HG02852 (cell line): Measurements from ENCODE around the gene ZBTB18.

Experiments
- ATAC-seq: cut with Tn5 transposase; IDR thresholded peaks from one replicate; pipeline ENCODE4 v1.9.1; 2021; ENCODE audit warnings: mild to moderate bottlenecking, moderate library complexity; ENCODE audit not compliant: unreplicated experiment

Gene ZBTB18

DNA sequence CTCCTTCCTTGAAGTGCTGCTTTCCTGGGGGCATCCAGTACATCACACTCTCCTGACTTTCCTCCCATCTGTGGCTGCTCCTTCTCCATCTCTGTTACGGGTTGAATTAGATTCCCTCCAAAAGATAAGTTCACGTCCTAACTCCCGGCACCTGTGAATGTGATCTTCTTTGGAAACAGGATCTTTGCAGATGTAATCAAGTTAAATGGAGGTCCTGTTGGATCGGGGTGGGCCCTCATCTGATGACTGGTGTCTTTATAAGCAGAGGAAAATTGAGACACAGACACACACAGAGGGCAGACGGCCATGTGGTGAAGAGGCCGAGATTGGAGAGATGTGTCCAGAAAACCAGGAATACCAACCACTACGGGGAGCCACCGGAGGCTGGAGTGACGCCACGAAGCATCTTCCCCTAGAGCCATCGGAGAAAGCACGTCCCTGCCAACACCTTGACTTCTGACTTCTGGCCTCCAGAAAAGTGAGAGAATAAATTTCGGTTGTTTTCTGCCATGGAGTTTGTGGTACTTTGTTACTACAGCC, 36.0 kb downstream of the ZBTB18 start:
- no peak for ATAC-seq

DNA sequence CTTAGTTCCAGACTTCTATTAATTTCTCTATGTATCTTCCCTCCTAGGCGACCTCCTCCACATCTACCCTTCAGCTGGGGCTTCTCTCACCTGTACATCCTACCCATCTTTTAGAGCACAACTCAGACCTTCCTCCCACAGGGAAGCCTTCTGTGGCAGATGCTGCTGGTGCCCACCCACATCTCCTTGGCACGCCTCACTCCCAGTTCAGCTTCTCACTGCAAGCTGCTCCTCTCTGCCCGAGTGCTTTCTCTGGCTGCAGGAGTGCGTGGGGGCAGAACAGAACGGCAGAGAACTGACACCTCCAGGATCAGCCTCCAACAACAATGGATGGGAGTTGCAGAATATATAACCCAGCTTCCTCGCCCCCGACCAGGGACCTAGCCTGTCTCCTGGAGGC, 36.5 kb downstream of the ZBTB18 start:
- ATAC-seq = no peak

DNA sequence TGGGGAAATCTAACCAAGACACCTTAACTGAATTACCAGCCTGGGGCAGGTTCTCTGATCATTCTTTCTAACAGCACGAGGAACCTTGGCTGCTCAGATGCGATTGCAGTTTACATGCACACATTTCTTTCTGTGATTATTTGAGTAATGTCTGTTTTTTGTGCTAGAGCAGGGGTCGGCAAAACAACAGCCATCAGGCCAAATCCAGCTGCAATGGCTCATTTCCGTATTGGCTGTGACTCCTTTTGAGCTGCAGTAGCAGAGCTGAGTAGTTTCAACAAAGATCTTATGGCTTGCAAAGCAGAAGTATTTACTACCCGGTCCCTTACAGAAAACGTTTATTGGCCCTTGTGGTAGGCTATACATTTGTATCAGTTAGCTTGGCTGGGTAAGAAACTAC, 37.1 kb downstream of the ZBTB18 start:
- ATAC-seq = no peak

DNA sequence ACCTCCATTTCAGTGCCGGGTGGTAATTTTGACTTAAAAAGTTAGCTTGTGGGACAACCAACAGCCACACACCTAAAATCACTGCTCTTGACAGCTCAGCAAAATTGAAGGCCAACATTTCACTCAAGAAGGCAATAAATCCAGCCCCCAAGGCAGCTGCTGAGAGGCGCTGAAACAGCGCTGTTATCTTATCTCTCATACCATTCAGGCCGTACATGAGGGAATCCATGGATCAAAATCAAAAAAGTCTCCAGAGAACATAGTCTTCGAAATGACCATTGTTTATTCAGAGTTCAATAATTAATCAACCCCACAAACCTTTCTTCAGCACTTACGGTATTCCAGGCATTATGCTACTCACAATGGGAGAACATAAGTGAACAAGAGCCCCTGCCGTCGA, 38.5 kb downstream of the ZBTB18 start:
- ATAC-seq = no peak

DNA sequence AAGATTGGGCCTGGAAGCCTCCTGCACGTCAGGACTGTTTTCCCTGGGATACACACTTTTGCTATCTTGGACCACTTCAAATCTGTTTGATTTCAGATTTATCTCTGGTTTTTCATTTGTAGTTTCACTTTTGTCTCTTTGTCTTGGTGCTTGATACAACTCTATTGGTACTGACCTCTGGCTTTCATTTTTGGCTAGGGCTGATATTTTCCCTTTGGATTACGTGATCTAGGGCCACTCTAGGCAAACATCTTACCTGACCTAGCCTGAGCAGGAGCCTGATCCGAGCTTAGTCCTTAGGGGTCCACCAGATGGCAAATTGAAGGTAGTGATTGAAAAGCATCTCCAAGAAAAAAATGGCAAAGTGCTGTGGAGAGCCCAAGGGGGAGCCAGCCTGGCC, 39.6 kb downstream of the ZBTB18 start:
- ATAC-seq = no peak

DNA sequence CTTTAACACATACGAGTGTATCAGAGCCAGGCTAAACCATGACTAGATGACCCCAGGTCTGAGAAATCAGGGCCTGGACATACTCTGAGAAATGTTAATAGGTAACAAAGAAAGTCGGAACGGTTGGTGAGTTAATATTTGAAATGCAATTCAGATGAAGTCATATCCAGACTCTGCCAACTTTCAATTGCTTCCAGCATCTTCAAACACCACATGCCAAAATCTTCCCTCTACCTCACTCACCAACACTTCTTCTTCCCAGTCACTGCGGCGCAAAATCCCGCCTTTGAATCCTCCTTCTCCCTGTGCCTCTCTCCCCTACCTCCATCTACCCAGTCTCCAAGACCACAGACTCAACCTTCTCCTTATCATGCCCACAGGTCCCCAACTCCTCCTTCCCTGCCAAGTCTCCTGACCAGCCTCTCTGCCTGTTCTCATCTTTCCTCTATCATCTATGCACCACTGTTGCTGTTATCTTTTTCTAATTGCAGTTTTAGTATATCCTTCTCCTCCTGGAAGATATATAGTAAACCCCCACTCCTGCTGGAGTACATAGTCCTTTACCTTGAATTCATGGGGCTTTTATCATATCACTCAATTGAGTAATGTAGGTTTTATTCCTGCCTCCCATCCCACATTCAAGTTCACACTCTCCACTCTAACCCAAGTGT, 41.3 kb downstream of the ZBTB18 start:
- no peak for ATAC-seq

DNA sequence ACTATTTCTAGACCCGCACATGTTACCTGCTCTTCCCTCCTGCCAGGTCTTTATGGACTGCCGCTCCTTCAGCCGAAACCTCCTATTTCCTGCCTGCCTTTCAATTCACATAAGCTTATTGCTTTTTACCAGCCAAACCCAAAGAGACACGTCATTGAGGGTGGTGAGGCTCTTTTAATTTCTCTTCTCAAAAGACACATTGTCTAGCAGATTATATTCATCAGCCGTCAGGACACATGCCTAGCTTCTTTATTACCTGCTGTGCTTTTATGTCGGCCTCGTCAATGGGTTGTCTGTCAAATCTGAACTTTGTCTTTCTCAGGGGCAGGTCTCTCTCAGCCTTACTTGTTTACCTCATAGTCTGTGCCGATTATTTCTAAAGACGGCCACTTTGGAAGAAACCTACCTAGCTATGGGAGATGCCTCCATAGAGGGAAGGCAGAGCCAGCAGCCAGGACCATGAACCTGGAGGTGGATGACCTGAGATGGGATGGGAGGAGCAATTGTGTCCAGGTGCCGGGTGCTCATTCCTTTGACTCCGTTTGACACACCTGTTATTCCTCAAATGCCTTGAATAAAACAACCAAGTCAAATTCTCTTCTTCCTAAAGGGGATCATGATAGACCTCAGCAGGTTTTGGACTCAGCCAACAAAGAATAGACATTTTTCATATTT, 42.0 kb downstream of the ZBTB18 start:
- ATAC-seq = no peak

DNA sequence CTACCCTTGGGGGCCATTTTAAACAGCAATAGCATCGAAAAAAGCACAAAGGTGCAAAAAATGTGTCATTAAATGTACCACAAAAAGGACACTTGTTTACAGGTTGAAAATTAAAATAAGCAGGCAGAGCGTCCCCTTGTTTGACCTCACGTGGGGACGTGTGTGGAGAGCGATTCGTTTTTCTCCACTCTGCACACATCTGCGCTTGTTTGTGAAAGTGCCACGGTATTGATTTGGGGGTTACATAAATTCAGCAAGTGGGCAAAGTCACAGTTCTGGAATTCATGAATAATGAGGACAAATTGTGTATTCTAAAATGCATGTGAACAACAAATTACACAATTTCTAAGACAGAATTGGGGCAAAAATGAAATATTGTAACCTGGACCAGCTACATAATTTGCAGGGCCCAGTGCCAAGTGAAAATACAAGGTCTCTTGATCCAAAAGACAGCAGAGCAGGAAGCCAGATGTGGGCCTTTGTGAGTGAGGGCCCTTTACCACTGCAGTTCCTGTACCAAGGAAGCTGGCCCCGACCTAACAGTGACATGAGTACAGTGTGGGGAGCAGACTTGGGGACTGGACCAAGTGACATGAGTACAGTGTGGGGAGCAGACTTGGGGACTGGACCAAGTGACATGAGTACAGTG, 43.9 kb downstream of the ZBTB18 start:
- ATAC-seq = no peak

DNA sequence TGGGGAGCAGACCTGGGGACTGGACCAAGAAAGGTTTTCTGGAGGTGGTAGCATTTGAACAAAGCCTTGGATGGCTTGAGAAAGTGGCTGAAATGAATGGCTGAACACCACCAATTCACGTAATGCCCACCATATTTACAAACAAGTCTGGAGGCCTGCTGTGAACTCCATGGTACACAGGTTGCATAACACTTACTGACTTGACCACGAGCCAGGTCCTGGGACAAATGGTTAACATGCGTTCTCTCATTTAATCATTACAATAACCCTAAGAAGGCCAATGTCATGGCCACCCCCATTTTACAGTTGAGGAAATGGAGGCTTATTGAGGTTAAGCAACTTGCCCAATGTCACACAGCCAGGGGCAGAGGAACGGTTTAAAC, 44.4 kb downstream of the ZBTB18 start:
- ATAC-seq = no peak

DNA sequence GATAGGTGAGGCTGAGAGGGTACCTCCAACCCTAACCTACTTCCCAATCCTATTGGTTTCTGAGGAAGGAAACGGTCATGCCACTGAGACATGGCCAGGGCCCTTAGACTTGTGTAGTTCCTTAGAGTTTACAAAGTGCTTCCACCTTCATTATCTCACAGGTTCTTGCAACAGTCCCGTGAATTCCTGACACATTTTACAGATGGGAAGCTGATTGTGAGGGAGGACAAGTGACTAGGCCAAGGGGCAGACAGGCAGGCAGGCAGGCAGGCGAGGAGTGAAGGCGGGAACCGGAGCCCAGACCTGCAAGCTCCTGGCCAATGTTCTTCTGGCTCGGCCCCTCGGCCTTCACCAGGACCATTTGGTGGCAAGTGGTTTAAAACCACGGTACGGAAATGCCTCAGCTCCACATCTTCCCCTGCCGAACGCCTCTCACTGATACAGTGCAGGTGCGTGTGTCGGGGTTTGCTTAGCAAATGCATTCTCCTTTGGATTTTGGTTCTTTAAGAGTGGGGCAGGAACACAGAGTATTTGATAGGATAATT, 45.1 kb downstream of the ZBTB18 start:
- no peak for ATAC-seq

DNA sequence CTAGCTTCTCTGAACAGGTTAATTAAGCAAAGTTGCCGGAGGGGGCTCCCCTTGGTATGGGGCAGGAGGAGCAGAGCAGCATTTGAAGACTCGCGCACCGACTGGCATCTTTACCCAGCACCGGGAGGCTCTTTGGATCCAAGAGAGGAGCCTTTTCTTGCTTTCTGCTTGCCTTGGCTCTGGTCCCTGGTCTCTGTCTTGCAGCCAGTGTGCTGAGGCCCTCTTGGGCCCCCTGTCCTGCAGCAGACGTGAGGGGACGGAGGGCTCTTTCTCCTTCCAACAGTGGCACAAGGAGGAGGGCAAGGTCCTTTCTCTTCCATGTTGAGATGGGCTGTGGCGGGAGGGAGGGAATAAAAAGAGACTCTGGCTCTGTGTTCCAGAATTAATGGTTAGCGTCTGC, 45.6 kb downstream of the ZBTB18 start:
- ATAC-seq = no peak

DNA sequence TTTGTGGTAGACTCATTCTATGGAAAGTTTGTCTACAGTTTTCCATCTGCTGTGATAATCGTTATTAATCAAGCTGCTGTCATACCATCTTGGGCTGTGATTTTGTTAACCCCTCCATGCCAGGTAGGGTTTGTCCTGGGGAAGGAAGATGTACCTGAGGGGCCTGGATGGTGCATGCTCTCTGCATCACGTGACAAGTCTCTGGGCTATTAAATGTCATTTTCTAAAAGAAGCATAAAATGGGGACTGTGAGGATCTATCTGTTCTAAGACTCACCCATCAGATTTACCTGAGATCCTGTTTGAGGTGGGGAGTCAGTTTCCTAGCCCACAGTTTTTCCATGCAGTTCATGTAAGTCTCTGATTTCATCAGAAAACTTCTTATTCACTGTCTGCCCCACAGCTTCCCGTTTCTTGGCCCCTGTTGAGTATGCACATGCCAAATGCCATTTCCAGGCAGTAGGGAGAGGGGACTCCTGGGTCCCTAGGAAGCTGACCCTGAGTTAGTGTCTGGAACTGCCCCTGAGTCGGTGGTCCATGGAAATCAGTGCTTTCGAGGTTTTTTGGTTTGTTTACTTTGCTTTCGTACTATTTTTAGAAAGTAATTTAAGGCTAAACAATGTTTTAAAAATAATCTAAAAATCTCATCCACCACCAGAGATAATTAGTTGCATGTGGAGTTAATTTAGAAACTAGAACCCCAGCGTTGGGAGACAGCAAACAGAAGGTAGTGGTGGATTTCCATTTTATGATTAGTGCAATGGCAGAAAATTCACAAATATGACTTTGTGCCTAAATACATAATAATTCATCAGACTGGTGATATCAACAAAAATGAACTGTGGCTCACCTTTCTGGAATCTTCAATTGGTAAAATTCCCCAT, 46.7 kb downstream of the ZBTB18 start:
- ATAC-seq = no peak

DNA sequence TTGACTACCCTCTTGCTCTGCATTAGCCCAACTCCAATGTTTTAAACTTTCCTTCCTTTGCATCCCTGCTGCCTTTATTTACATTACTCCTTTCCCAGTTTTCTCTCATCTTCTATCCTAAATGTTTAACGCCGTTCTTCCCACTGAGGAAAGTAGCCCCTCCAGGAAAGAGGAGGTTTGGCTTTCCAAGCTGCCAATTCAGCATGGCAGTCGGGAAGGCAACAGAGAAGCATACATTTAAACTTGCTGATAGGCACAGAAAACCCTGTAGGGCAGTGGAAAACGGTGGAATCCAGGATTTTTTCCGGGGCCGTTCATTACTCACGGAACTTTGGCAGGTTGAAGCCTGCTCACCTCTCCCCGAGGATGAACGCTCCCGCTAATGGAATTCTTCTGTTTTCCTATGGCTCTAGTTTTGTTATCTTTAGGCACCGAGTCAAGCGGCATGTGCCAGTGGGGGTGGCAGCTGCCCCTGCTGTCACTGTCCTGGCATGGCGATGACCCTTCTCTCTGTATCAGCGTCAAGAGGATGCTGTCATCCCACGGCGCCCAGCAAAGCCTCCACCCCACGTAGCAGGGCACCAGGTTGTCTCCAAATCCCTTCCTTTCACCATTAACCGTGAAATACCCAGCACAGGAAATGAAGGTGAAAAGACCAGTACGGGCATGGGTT, 48.3 kb downstream of the ZBTB18 start:
- no peak for ATAC-seq

DNA sequence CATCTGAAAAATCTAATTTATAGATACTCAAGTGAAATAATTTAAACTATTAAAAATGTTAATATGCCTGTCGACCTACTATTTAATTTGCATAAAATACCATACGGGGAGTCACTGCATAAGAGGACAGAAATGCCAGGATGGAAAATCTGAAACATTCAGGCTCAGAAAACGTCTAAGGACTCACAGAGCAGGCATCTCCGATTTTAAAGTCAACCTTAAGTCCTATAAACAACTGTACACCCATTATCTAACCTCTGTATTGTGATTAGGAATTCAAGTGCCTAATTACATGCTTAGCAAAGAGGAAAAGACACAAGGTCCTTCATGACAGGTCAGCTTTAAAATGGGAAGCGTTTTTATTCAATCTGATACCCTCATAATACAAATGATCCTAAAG, 49.2 kb downstream of the ZBTB18 start:
- no peak for ATAC-seq

DNA sequence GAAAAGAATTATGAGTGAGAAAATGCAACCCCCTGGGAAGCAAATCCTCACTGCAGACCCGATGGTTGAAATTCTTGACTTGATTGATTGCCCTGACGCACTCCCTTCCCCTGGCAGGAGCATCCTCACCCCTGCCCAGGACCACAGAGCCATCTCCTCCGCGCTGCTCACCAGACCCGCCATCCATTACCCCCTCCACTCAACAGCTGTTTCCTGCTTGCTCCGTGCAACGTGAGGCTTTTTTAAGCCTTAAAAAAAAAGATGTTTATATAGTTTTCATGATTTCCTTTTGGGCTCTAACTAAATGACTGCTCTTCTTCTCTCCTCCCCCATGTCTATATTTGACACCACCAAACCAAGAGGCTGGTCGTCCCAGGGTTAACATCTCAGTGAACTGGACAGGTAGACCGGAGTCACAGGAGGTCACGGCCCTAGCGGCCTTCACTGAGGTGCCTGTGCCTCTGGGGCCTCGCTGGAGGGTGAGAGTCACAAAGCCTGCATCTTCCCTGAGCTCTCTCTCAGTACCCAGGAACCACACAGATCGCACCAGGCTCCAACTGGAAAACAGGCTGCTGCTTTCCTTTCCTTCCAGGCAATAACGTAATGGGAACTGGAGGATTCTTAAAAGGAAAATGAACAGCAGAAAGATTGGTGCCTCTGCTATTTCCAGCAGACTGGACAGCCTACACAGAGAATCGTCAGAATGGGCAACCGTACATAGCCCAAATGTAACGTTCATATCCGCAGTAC, 49.8 kb downstream of the ZBTB18 start:
- no peak for ATAC-seq

DNA sequence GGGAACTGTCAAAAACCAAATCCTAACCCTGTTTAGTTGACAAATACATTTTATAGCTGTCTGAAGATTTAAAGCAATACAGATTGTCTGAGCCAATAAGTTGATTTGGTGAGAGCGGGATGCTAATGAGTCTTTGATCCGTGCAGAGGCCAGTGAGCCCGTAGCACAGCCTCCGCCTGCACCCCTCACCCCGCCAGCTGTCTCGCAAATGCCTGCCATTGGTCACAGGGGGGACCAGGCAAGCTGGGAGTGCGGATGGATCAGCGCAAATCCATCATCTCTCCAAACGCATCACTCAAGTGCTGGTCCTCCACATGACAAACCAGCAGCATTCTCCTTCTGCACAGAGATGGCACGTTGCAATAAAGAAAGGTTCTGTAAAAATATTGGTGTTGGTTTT, 51.0 kb downstream of the ZBTB18 start:
- ATAC-seq = no peak

DNA sequence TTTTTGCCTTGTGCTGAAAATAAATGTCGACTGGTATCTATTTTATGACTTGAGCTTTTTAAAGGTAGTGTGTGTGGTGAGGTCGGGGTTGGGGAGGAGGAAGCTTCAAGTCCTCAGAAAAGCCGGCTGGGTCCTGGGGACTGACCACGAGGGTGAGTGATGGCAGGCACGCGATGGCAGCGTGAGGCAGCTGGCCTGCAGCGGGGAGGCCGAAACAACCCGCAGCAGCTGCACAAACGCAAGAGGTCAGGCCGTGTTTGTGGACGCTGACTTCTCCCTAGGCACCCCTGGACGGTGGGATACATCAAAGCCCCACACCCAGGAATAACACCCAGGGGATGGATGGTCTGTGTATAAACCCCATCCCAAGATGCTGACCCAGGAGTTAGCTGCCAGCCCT, 51.4 kb downstream of the ZBTB18 start:
- ATAC-seq = no peak

DNA sequence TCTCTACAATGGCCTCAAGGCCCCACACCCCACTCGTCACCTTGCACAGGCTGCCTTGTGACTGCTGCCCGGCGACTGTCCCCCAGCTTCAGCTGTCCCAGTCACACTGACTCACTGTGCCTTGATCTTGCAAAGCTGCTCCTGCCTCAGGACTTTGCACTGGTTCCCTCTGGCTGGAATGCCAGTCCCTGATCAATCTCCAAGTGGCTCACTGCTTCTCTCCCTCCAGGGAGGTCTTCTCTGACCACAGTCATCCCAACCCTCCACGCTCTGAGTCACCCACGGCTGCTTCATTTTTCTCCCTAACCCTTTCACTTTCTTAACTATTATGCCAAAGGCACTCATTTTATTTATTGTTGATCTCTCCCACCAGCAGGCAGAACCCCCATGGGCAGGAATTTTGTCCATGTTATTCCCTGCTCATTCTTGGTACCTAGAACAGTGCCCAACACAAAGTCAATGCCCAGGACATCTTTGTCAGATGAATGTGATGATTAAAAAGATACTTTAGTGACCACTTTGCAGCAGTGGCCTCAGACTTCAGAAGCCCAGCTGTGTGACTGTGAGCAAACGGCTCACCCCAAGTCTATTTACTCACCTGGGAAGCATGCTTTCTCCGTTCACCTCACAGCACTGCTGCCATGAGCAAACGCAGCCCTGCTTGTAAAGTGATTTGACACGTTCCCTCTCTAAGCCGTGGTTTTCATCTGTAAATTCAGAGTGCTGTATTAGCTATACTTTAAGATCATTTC, 53.4 kb downstream of the ZBTB18 start:
- no peak for ATAC-seq

DNA sequence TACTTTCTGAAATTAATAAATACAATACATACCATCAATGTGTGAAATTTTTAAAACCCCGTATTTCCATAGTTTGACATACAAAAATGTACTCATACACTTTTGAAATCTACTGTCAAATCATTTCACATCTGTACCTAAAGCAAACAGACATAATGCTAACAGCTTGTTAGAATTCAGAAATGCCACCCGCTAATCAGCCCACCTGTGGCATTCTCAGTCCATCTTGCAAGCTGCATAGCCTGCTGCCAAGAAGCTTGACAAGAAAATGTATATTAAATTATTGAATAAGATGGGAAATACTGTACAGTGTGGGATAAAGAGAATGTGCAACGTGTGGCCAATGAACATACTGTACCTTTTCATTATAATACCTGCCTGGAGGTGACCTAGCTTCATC, 55.1 kb downstream of the ZBTB18 start:
- ATAC-seq = no peak
